CD14-positive monocyte (primary cell): Measurements from ENCODE around the gene AMIGO2. TPM values are rescaled to one million over a fixed set of nuclear protein-coding genes. Genes with fewer than 3 reads are reported as not detected.
"Not testable (repeated sequence)": the region's sequence is repeated elsewhere in the genome, so short reads cannot be mapped to it uniquely, and the experiment has no call there.

Source experiments
- DNase-seq, 3 donors: peaks; one replicate each; pipeline ENCODE4 v3.0.0-alpha.2; 2011 to 2022
- H2AFZ ChIP-seq: 2 replicates; pipeline ENCODE4 v1.6.0; 2012; ENCODE audit warnings: mild to moderate bottlenecking, low read depth, low read length, inconsistent platforms; ENCODE audit not compliant: insufficient read depth, poor library complexity, severe bottlenecking
- H3K27ac ChIP-seq, 2 donors: 1 replicate in 1 of 2; 2 replicates in 1 of 2; pipeline ENCODE4 v1.5.1; 2012 to 2013; ENCODE audit warnings: low read length in 2 of 2, control low read depth in 1 of 2, inconsistent platforms in 1 of 2, low read depth in 1 of 2, mild to moderate bottlenecking in 1 of 2
- H3K27me3 ChIP-seq, 2 donors: one replicate each; pipeline versions ENCODE4 v1.6.0 to v1.6.1; 2011 to 2013; ENCODE audit warnings: low read length in 2 of 2; ENCODE audit not compliant: control insufficient read depth in 2 of 2, insufficient read depth in 2 of 2
- H3K36me3 ChIP-seq, 2 donors: replicated peaks in 1 of 2; 1 replicate in 1 of 2; 2 replicates in 1 of 2; pipeline versions ENCODE4 v1.5.1 to v1.6.1; 2012 to 2013; ENCODE audit warnings: low read length in 2 of 2, control low read depth in 1 of 2, inconsistent platforms in 1 of 2, mild to moderate bottlenecking in 1 of 2; ENCODE audit not compliant: insufficient read depth in 2 of 2, control insufficient read depth in 1 of 2
- H3K4me1 ChIP-seq, 2 donors: 1 replicate in 1 of 2; 2 replicates in 1 of 2; pipeline versions ENCODE4 v1.5.1 to v1.6.1; 2012 to 2013; ENCODE audit warnings: low read length in 2 of 2, control low read depth in 1 of 2, inconsistent platforms in 1 of 2, mild to moderate bottlenecking in 1 of 2, moderate library complexity in 1 of 2; ENCODE audit not compliant: insufficient read depth in 2 of 2, control insufficient read depth in 1 of 2
- H3K4me2 ChIP-seq: replicated peaks from 2 replicates; pipeline ENCODE3; 2012; ENCODE audit warnings: low read length, moderate library complexity, mild to moderate bottlenecking; ENCODE audit not compliant: poor library complexity, severe bottlenecking; ENCODE audit errors: extremely low read depth
- H3K4me3 ChIP-seq, 3 experiments: fragments of 200-600 bp in 1 of 3; sonication (generic) in 1 of 3; replicated peaks in 1 of 3; 1 replicate in 2 of 3; 2 replicates in 1 of 3; pipeline ENCODE4 v1.5.1; 2011 to 2013; ENCODE audit warnings: low read length in 3 of 3, mild to moderate bottlenecking in 3 of 3, control low read depth in 2 of 3, low read depth in 2 of 3, inconsistent platforms in 1 of 3, moderate library complexity in 1 of 3
- H3K79me2 ChIP-seq: 2 replicates; pipeline ENCODE4 v1.6.0; 2012; ENCODE audit warnings: mild to moderate bottlenecking, control low read depth, inconsistent platforms, low read length, moderate library complexity; ENCODE audit not compliant: insufficient read depth
- H3K9ac ChIP-seq: 2 replicates; pipeline ENCODE4 v1.6.0; 2017; ENCODE audit warnings: low read length, mild to moderate bottlenecking; ENCODE audit not compliant: insufficient read depth, poor library complexity, severe bottlenecking
- H3K9me3 ChIP-seq, 2 donors: replicated peaks in 1 of 2; 1 replicate in 1 of 2; 2 replicates in 1 of 2; pipeline versions ENCODE4 v1.5.1 to v1.6.1; 2012 to 2013; ENCODE audit warnings: low read length in 2 of 2, control low read depth in 1 of 2; ENCODE audit not compliant: control insufficient read depth in 1 of 2, insufficient read depth in 1 of 2
- H4K20me1 ChIP-seq: 2 replicates; pipeline ENCODE4 v1.6.0; 2012; ENCODE audit warnings: mild to moderate bottlenecking, low read length, control low read depth, moderate library complexity; ENCODE audit not compliant: insufficient read depth
- H3K27ac Mint-ChIP-seq, 7 donors: one replicate each; pipeline ENCODE4 v1.8.0; 2020; ENCODE audit warnings: mild to moderate bottlenecking in 7 of 7, mixed read lengths in 7 of 7, moderate library complexity in 6 of 7, inconsistent platforms in 2 of 7
- H3K27me3 Mint-ChIP-seq, 3 donors: one replicate each; pipeline ENCODE4 v1.8.0; 2021 to 2022; ENCODE audit warnings: low read depth in 3 of 3, mild to moderate bottlenecking in 3 of 3, mixed read lengths in 3 of 3, moderate library complexity in 3 of 3, inconsistent platforms in 1 of 3
- H3K36me3 Mint-ChIP-seq, 2 donors: one replicate each; pipeline ENCODE4 v1.8.0; 2020; ENCODE audit warnings: mixed read lengths in 2 of 2, inconsistent platforms in 1 of 2, mild to moderate bottlenecking in 1 of 2
- H3K4me1 Mint-ChIP-seq: one replicate; pipeline ENCODE4 v1.8.0; 2020; ENCODE audit warnings: mild to moderate bottlenecking, mixed read lengths
- H3K4me3 Mint-ChIP-seq, 2 donors: one replicate each; pipeline ENCODE4 v1.8.0; 2020; ENCODE audit warnings: mild to moderate bottlenecking in 2 of 2, mixed read lengths in 2 of 2, moderate library complexity in 1 of 2
- H3K9me3 Mint-ChIP-seq, 7 donors: one replicate each; pipeline ENCODE4 v1.8.0; 2020 to 2022; ENCODE audit warnings: mixed read lengths in 7 of 7, mild to moderate bottlenecking in 6 of 7, moderate library complexity in 6 of 7, inconsistent platforms in 2 of 7
- CTCF ChIP-seq: fragments of 200-600 bp; IDR thresholded peaks from one replicate; pipeline ENCODE4 v1.8.0; 2022; ENCODE audit warnings: antibody characterized with exemption, mild to moderate bottlenecking
- WGBS: methylation state at CpG from one replicate; pipeline ENCODE4 v1.1.5; 2013; ENCODE audit warnings: missing lambda C conversion rate; ENCODE audit not compliant: insufficient coverage; 5-methylcytosine and 5-hydroxymethylcytosine counted together
- intact Hi-C, 2 donors: fragments of 100-400 bp; cut with micrococcal nuclease; formaldehyde crosslinking; loops; one replicate each; pipeline versions ENCODE4 v1.15.0 to v1.15.1; 2023
- polyA plus RNA-seq, 3 donors: library from polyadenylated mRNA; depleted of rRNA in 1 of 3; unstranded in 2 of 3; stranded (reverse) in 1 of 3; fragments of 300-500 nt in 2 of 3; fragments of >200 nt in 1 of 3; fragmentation: Illumina TruSeq in 2 of 3; gene quantifications; 1 replicate in 2 of 3; 2 replicates in 1 of 3; pipeline ENCODE4 v1.2.3, GENCODE V29; 2012 to 2021

AMIGO2 gene
- polyA plus RNA-seq, 3 donors = 0.14 to 0.77 (median 0.21) TPM

DNA sequence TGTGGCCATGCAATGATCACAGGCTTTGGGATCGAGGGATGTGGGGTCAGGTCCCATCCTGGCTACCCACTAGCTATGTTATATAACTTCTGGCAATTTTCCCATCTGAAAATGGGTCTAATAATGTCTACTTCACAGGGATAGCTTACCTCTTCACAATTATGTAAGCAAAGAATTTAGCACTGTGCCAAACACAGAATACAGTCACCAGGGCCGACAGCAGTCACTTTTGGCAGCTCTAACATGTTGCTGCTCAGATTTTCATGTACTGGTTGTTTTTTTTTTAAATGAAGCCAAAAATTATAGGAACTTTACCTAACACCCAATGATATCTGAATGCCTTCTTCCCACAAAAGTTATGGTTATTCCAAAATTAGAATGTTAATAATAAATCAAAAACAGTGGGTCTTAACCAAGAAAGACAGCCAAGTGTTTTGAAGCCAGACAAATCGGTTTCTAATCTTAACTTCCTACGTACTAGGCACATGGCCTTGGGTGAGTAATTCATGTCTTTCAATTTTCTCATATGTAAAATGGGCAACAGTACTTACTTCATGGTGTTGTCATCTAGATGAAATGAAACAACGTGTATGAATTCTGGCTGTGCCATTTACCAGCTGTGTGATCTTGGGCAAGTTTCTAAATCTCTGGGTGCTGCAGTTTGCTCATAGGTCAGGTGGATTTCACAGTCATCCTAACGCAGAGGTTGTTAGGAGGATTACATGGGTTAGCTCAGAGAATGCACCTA is 13.3 kb downstream of the AMIGO2 start:
- no peak for DNase-seq
- peaks cover 0 to 3% (median 2%) of the 10 kb centered on the region in 3 donors for H3K27me3 Mint-ChIP-seq
- WGBS = 100% methylated on average over 1 of the region's 6 CpGs

DNA sequence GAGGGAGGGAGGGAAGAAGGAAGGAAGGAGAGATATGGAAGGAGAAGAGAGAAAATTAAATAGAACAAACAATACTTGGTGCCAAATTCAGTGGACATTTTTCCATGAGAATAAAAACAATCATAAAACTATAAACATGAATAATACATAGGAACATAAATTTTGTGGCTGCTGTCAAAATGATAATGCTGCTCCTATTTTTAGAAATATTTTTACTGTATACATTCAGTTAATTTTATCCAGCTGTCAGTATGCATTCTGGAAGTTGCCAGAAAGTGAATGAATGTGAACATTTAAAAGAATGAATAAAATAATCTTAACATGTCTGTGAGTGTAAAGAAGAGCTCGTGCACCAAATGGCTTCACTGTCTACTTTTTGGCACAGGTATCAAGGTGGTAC is 14.2 kb downstream of the AMIGO2 start:
- no peak for TF ChIP-seq CTCF
- peaks cover 0 to 3% (median 2%) of the 10 kb centered on the region in 3 donors for H3K27me3 Mint-ChIP-seq
- Histone ChIP-seq H4K20me1 (no peaks in the 10 kb centered on the region), H3K4me2 (no peak overlapping the region), H2AFZ (no peak overlapping the region), H3K27ac (no peak overlapping the region), H3K27me3 (no peaks in the 10 kb centered on the region), H3K79me2 (no peaks in the 10 kb centered on the region), H3K9ac (no peak overlapping the region), H3K36me3 (no peaks in the 10 kb centered on the region), H3K4me3 (no peak overlapping the region), H3K9me3 (no peaks in the 10 kb centered on the region), H3K4me1 (no peaks in the 10 kb centered on the region)
- no peaks in the 10 kb centered on the region for H3K36me3 Mint-ChIP-seq
- no peak for DNase-seq
- no CpG with 5 or more reads among the region's 1 CpG for WGBS
- intact Hi-C loops = no loop called here
- H3K4me3 Mint-ChIP-seq = no peak overlapping the region
- no peak overlapping the region for H3K27ac Mint-ChIP-seq
- H3K9me3 Mint-ChIP-seq = peaks cover 0 to 8% (median 1%) of the 10 kb centered on the region in 7 donors
- no peaks in the 10 kb centered on the region for H3K4me1 Mint-ChIP-seq

More for the DNA sequence above, 13.3 kb downstream of the AMIGO2 start:
- Histone ChIP-seq H3K9me3 (no peaks in the 10 kb centered on the region), H3K27me3 (no peaks in the 10 kb centered on the region), H2AFZ (no peak overlapping the region), H3K79me2 (no peaks in the 10 kb centered on the region), H4K20me1 (no peaks in the 10 kb centered on the region), H3K9ac (no peak overlapping the region), H3K4me1 (no peaks in the 10 kb centered on the region), H3K36me3 (no peaks in the 10 kb centered on the region), H3K4me2 (no peak overlapping the region), H3K4me3 (no peak overlapping the region), H3K27ac (no peak overlapping the region)
- no peaks in the 10 kb centered on the region for H3K36me3 Mint-ChIP-seq
- intact Hi-C loops = no loop called here
- no peaks in the 10 kb centered on the region for H3K4me1 Mint-ChIP-seq
- no peak overlapping the region for H3K4me3 Mint-ChIP-seq
- H3K27ac Mint-ChIP-seq = no peak overlapping the region
- peaks cover 0 to 2% (median 0%) of the 10 kb centered on the region in 7 donors for H3K9me3 Mint-ChIP-seq
- TF ChIP-seq CTCF = no peak

DNA sequence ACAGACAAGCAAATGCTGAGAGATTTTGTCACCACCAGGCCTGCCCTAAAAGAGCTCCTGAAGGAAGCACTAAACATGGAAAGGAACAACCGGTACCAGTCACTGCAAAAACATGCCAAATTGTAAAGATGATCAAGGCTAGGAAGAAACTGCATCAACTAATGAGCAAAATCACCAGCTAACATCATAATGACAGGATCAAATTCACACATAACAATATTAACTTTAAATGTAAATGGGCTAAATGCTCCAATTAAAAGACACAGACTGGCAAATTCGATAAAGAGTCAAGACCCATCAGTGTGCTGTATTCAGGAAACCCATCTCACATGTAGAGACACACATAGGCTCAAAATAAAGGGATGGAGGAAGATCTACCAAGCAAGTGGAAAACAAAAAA is 21.1 kb downstream of the AMIGO2 start:
- H3K4me3 Mint-ChIP-seq, H3K36me3 Mint-ChIP-seq, H3K27ac Mint-ChIP-seq, H3K4me1 Mint-ChIP-seq, H3K27ac ChIP-seq, H2AFZ ChIP-seq, H3K79me2 ChIP-seq, H3K27me3 Mint-ChIP-seq, H3K36me3 ChIP-seq, H3K9ac ChIP-seq, H4K20me1 ChIP-seq, H3K4me3 ChIP-seq, DNase-seq, H3K27me3 ChIP-seq, H3K4me2 ChIP-seq, intact Hi-C loops: not testable (repeated sequence)
- Histone ChIP-seq H3K4me1 (peaks cover 0 to 30% of the 10 kb centered on the region in 2 donors), H3K9me3 (peaks cover 5 to 11% of the 10 kb centered on the region in 2 donors)
- no CpG with 5 or more reads among the region's 2 CpGs for WGBS
- peaks cover 10 to 29% (median 16%) of the 10 kb centered on the region in 7 donors for H3K9me3 Mint-ChIP-seq
